H7 (cell line): ENCODE measurements around the gene ECHDC3. TPM values are rescaled to one million over a fixed set of nuclear protein-coding genes. Genes with fewer than 3 reads are reported as not detected.

Experiments used
- DNase-seq: peaks from one replicate; pipeline ENCODE4 v3.0.0; 2012
- H3K27me3 ChIP-seq: 2 replicates; pipeline ENCODE4 v1.6.0; 2011; ENCODE audit warnings: mild to moderate bottlenecking, low read length; ENCODE audit not compliant: control insufficient read depth, insufficient read depth
- H3K36me3 ChIP-seq: replicated peaks from 2 replicates; pipeline ENCODE4 v1.5.1; 2011; ENCODE audit warnings: low read length; ENCODE audit not compliant: control insufficient read depth, insufficient read depth
- H3K4me3 ChIP-seq: 2 replicates; pipeline ENCODE4 v1.5.1; 2011; ENCODE audit warnings: low read depth, mild to moderate bottlenecking, control low read depth, low read length, moderate library complexity; ENCODE audit not compliant: insufficient read depth
- total RNA-seq: library from RNA; depleted of rRNA; stranded (reverse); fragments of >200 nt; shearing (Covaris generic); gene quantifications from 2 replicates; pipeline ENCODE4 v1.2.3, GENCODE V29; 2014; rRNA removed

ECHDC3 gene, protein sequence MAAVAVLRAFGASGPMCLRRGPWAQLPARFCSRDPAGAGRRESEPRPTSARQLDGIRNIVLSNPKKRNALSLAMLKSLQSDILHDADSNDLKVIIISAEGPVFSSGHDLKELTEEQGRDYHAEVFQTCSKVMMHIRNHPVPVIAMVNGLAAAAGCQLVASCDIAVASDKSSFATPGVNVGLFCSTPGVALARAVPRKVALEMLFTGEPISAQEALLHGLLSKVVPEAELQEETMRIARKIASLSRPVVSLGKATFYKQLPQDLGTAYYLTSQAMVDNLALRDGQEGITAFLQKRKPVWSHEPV
- total RNA-seq = 57.9 and 59.7 TPM in 2 replicates

- peak; percentile 95 for DNase-seq
- Histone ChIP-seq H3K27me3 (no peaks in the 10 kb centered on the region; the same call in 1 of the 2 replicates), H3K4me3 (peak within 1 kb of the TSS; percentile 71), H3K36me3 (no peaks in the 10 kb centered on the region)
Measured at GRCh38 chr10:11742009-11742778, at the start of gene ECHDC3. Gene ECHDC3 (plus strand): TSS chr10:11742382. CDS start chr10:11742577, 195 bp downstream.

GRCh38 chr10:11693376-11693775 is 48.8 kb upstream of the ECHDC3 start:
- no peaks in the 10 kb centered on the region for H3K36me3 ChIP-seq
- DNase-seq = no peak
- H3K4me3 ChIP-seq = no peak overlapping the region
- H3K27me3 ChIP-seq = no peaks in the 10 kb centered on the region

DNA sequence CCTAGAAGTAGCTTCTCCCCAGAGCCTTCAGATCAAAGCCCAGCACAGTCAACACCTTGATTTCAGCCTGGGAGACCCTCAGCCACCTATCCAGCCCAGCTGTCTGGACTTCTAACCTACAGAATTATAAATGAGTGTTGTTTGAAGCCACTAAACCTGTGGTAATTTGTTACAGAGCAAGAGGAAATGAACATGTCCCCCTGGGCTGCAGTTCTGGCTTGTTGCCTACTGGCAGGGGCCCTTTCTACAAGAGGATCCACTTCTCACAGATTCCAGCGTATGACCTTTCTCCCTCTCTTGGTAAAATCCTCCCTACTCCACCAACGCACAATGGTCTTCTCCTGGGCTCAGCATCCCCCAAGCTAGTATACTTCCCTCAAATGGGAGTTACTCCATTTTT is 46.4 kb upstream of the ECHDC3 start:
- H3K27me3 ChIP-seq = no peaks in the 10 kb centered on the region
- no peak for DNase-seq
- no peaks in the 10 kb centered on the region for H3K36me3 ChIP-seq
- H3K4me3 ChIP-seq = no peak overlapping the region

- Histone ChIP-seq H3K27me3 (no peaks in the 10 kb centered on the region), H3K4me3 (no peak overlapping the region), H3K36me3 (no peaks in the 10 kb centered on the region)
- no peak for DNase-seq
Measured at GRCh38 chr10:11697718-11698527, 44.3 kb upstream of the ECHDC3 start.

DNA sequence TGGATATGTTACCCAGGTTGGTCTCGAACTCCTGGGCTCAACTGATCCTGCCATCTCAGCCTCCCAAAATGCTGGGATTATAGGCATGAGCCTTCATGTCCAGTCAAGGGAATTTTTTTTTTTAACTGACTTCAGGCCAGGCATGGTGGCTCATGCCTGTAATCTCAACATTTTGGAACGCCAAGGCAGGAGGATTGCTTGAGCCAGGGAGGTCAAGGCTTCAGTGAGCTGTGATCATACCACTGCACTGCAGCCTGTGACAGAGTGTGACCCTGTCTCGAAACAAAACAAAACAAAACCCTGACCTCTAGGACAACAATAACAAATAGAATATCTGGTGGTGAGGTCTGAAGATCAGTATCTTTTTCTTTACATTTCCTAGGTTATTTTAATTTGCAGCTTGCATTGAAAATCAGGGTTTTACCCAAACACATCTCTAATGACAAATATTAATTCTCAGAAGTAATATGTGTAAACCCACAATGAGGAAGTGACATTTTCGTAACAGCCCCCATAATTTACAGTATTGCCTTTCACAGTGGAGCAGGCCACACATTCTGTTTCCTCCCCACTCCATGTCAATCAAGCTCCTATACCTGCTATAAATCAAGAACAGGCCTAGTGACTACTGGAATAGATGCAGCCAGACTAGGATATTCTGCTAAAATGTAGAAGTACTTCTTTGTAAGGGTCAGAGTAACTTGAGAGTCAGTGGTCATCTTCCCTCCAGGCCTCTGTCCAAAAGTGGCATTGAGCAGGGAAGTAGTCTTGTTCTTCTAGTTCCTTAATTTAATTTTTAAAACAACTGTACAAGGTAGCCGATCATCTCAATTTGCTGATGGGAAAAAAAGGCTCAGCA is 43.3 kb upstream of the ECHDC3 start:
- DNase-seq = no peak
- Histone ChIP-seq H3K27me3 (no peaks in the 10 kb centered on the region), H3K36me3 (no peaks in the 10 kb centered on the region), H3K4me3 (no peak overlapping the region)

DNA sequence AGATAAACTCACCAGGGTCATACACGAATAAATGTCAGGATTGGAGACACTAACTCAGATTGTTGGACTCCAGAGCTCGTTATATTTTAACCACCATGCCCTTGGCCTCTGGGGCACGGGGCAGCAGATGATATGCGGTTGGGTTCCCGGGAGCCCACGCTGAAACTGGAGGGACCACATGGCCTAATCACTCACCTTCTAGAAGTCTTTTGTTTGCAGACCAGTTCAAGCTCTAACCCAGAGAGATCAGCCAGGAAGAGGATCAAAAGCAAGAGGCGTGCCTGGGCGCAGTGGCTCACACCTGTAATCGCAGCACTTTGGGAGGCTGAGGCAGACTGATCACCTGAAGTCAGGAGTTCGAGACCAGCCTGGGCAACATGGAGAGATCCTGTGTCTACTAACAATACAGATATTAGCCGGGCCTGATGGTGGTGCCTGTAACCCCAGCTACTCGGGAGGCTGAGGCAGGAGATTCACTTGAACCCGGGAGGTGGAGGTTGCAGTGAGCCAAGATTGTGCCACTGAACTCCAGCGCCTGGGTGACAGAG is 42.6 kb upstream of the ECHDC3 start:
- no peak overlapping the region for H3K4me3 ChIP-seq
- no peak for DNase-seq
- H3K36me3 ChIP-seq = no peaks in the 10 kb centered on the region
- no peaks in the 10 kb centered on the region for H3K27me3 ChIP-seq

GRCh38 chr10:11700539-11700938 is 41.6 kb upstream of the ECHDC3 start:
- no peaks in the 10 kb centered on the region for H3K36me3 ChIP-seq
- no peak for DNase-seq
- no peak overlapping the region for H3K4me3 ChIP-seq
- H3K27me3 ChIP-seq = no peaks in the 10 kb centered on the region

DNA sequence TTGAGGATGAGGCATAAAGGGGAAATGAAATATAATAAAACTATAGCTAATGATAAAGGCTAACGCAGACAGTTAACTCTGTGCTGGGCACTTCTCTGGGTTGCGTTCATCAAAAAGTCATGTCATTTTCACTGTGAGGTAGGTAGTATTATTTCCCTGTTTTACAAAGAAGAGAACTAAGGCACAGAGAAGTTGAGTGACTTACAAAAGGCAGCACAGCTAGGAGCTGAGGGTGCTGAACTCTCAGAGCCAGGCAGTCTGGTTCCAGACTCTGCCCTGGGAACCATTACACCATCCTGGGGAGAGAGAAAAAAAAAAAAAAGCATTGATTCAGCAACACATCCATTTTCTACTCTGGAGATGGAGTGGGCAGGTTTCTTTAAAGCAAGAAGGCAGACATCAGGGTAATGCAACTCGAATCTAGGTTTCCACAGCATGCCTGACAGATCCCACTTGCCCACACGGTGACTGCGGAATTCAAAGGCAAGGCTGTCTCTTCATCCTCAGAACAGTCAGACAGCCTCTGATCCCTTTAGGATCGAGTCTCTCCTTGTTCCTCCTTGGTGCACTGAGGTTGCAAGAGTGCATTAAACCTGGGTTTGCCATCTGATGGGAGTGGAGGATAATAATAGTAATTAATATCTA is 40.6 kb upstream of the ECHDC3 start:
- H3K36me3 ChIP-seq = no peaks in the 10 kb centered on the region
- no peaks in the 10 kb centered on the region for H3K27me3 ChIP-seq
- H3K4me3 ChIP-seq = no peak overlapping the region
- DNase-seq = no peak

DNA sequence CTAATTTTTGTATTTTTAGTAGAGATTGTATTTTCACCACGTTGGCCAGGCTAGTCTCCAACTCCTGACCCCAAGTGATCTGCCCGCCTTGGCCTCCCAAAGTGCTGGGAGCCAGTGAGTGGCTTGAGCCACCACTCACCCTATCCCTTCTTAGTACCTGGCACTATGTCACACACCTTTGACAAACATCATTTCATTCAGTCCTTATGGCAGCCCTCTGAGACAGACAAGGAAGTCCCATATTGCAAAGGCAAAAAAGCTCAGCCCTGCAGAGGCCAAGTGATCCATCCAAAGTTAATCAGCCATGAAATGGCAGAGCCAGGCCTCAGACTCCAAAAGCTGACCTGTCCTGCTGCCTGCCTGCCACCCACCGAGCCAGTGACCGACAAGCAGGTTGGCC is 39.9 kb upstream of the ECHDC3 start:
- no peaks in the 10 kb centered on the region for H3K36me3 ChIP-seq
- H3K4me3 ChIP-seq = no peak overlapping the region
- DNase-seq = no peak
- H3K27me3 ChIP-seq = no peaks in the 10 kb centered on the region

DNA sequence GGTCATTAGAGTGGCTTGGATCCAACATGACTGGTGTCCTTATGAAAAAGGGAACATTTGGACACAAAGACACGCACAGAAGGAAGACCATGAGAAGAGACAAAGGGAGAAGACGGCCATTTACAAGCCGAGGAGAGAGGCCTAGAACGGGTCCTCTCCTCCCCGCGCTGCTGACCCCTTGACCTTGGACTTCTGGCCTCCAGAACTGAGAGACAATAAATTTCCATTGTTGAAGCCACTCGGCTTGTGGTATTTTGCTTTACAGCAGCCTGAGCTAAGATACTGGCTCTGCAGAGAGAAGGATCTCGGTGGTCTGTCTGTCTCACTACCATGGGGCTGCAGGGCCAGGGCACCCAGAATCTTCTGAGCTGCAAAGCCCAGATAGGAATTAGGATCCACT is 38.1 kb upstream of the ECHDC3 start:
- Histone ChIP-seq H3K4me3 (no peak overlapping the region), H3K27me3 (no peaks in the 10 kb centered on the region), H3K36me3 (no peaks in the 10 kb centered on the region)
- no peak for DNase-seq

GRCh38 chr10:11705722-11706121 is 36.5 kb upstream of the ECHDC3 start:
- no peak for DNase-seq
- H3K27me3 ChIP-seq = no peaks in the 10 kb centered on the region
- no peak overlapping the region for H3K4me3 ChIP-seq
- H3K36me3 ChIP-seq = no peaks in the 10 kb centered on the region

DNA sequence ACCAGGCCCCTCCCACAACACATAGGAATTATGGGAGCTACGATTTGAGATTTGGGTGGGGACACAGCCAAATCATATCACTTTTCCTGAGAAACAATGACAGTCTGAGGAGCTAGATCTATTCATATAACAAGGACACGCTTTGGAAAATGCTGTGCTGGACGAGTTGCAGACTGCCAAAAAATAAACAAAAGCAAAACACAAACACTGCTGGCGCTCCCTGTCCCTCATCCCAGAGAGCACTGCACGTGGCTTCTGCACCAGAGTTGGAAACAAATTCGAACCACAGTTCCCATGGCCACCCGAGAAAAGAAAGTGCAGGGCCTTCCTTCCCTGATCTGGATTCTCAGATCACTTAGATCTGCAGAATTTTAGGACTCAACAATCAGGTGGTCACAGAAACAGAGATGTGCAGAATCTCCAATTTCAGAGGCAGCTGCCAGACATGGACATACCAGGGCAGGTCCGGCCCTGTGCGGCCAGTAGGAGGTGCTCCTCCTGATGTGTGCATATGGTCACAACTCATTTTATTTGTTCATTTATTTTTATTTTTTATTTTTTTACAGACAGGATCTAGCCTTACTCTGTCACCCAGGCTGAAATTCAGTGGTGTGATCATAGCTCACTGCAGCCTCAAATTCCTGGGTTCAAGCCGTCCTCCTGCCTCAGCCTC is 35.2 kb upstream of the ECHDC3 start:
- no peaks in the 10 kb centered on the region for H3K27me3 ChIP-seq
- no peaks in the 10 kb centered on the region for H3K36me3 ChIP-seq
- H3K4me3 ChIP-seq = no peak overlapping the region
- no peak for DNase-seq
